Vagina (tissue), 2 donors: ENCODE data around the gene KCNK4.

Experiments
- CTCF ChIP-seq, 3 experiments: fragments of 450-650 bp in 2 of 3; fragments of 200-600 bp in 1 of 3; sonication (generic) in 1 of 3; IDR thresholded peaks; one replicate each; pipeline ENCODE4 v1.5.1; 2017 to 2019; ENCODE audit warnings: antibody characterized with exemption in 3 of 3, mild to moderate bottlenecking in 2 of 3, moderate library complexity in 2 of 3
- POLR2A ChIP-seq, 2 donors: fragments of 450-650 bp; IDR thresholded peaks; one replicate each; pipeline ENCODE4 v1.6.1; 2017; ENCODE audit warnings: antibody characterized with exemption in 2 of 2, mild to moderate bottlenecking in 2 of 2, moderate library complexity in 2 of 2
- POLR2AphosphoS5 ChIP-seq, 2 donors: sonication (generic); formaldehyde crosslinking; IDR thresholded peaks; one replicate each; pipeline ENCODE4 v1.9.0; 2017; ENCODE audit warnings: antibody characterized with exemption in 2 of 2, mild to moderate bottlenecking in 2 of 2, low read depth in 1 of 2; ENCODE audit not compliant: insufficient read depth in 1 of 2

GRCh38 chr11:64249563-64250414 is 41.3 kb upstream of the KCNK4 start:
- no peak for TF ChIP-seq POLR2A (IDR thresholded peaks at IDR 0.05)
- TF ChIP-seq POLR2AphosphoS5 (IDR thresholded peaks at IDR 0.05; ENCODE audit: insufficient read depth in 1 of 2, low read depth in 1 of 2) = no peak
- TF ChIP-seq CTCF (IDR thresholded peaks at IDR 0.05) = no peak
